HG03378 (cell line): ENCODE data around the gene LHB.

Experiments used
- ATAC-seq: cut with Tn5 transposase; IDR thresholded peaks from one replicate; pipeline ENCODE4 v1.9.1; 2021; ENCODE audit warnings: mild to moderate bottlenecking, moderate library complexity; ENCODE audit not compliant: unreplicated experiment

The LHB gene

GRCh38 chr19:48986211-48986610 is 30.7 kb downstream of the LHB start:
- no peak for ATAC-seq

DNA sequence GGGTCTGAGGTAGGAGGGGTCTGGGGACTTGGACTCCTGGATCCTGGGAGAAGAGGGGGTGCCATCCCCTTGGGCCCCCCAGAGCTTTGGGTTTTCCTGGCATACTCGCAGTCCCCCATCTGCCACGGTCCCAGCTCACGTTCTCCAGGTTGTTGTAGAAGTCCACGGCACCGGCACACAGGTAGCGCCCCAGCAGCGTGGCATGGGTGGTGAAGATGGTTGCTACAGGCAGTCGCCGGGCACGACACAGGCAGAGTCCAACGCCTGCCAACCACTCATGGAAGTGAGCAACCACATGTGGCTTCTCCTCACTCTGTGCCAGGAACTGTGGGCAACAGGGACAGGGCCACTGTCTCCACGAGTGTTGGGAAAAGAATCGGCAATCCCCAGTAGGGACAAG is 31.2 kb downstream of the LHB start:
- no peak for ATAC-seq

DNA sequence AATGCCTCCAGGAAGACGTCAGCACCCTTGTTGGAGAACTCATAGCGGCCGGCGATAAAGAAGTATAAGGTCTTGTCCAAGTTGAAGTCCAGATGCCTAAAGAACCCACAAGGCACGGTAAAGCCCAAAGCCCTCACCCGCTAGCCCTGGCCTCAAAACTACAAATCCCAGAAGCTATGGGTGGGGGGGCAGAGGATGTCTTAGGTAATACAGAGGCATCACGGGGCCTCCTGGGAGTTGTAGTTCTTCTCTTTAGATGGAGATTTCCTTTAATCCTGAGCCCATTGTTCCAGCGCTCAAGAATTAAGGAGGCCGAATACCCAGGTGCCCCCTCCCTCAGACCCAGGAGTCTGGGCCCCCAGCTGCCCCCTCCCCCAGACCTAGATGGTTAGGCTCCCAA is 34.6 kb downstream of the LHB start:
- ATAC-seq, result no peak

- ATAC-seq, result no peak
These were observed 39.8 kb downstream of the LHB start for GRCh38 chr19:48977061-48977460.

- ATAC-seq, result no peak
These were observed 40.7 kb downstream of the LHB start for GRCh38 chr19:48975947-48976847.

GRCh38 chr19:48970923-48971395 is 45.9 kb downstream of the LHB start:
- ATAC-seq, result no peak

GRCh38 chr19:48970139-48970766 is 46.6 kb downstream of the LHB start:
- no peak for ATAC-seq

DNA sequence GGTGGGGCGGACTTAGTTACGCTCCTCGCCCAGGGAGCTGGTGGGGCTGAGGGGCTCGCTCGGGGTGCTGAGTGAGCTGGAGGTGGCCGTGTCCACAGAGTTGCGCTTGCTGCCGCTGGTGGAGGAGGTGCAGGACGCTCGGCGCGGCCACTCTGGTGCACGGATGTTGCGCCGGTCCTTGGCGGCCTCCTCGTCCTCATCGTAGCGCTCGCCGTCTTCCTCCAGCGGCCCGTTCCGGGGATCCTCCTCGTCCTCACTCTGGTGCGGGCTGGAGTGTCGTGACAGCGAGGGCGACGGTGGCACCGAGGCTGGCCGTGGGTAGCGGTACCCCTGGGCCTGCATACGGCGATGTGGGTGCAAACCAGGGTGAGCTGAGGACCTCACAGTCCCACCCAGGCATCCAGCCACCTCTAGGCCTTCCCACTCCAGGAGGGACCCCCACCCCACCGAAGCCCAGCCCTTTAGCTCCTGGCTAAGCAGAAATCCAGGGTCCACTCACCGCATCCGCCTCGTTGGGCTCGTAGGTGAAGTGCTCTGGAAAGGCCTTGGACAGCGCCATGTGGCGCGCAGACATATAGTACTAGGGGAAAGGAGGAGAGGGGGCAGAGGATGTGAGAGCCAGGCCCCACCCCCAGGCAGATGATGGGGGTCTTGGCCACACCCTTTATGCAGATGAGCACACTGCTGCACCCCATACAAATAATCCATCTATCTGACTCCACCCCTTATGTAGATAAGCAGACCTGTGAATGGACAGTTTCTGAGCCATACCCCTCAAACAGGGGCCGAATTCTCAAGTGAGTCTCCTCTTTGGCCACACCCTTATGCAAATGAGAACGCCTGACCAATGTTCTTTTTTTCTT is 47.4 kb downstream of the LHB start:
- no peak for ATAC-seq

DNA sequence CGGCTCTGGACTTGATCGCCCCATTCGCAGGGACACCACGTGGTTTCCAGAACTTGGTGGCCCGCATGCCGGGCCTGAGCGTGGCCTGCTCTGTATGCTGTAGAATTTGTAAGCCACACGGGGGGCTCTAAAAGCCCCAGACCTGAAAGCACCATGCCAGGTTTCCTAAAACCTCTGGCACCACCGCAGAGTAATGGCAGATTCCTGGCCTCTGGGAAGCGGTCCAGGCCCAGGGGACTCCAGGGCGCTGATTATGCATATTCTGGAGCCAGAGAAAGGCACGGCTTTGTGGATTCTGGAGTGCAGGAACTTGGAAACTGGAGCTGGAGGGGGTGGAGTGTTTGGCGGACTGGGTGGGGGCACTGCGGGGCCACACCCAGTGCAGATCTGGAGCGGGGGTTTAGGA is 48.1 kb downstream of the LHB start:
- ATAC-seq, result no peak

DNA sequence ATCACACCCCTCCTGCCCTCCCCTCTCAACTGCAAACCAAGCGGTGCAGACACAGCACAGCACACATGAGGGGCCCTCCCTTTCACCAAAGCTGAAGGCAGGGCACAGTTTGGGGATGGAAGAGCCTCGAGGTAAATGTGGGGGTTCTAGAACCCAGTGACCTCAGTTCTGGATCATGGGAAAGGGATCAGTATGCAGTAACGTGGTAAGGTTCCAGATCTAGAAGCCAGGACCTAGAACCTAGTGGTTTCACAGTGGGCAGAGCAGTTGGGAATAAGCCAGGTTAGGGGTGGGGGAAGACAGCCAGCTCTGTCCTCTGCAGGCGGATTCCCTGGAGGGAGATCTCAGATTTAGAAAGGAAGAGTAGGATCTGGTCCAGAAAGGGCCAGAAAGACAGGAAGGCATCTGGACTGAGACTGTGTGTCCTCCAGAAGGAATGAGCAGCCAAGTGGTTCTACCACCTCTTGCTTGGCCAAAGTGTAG is 48.7 kb downstream of the LHB start:
- no peak for ATAC-seq

DNA sequence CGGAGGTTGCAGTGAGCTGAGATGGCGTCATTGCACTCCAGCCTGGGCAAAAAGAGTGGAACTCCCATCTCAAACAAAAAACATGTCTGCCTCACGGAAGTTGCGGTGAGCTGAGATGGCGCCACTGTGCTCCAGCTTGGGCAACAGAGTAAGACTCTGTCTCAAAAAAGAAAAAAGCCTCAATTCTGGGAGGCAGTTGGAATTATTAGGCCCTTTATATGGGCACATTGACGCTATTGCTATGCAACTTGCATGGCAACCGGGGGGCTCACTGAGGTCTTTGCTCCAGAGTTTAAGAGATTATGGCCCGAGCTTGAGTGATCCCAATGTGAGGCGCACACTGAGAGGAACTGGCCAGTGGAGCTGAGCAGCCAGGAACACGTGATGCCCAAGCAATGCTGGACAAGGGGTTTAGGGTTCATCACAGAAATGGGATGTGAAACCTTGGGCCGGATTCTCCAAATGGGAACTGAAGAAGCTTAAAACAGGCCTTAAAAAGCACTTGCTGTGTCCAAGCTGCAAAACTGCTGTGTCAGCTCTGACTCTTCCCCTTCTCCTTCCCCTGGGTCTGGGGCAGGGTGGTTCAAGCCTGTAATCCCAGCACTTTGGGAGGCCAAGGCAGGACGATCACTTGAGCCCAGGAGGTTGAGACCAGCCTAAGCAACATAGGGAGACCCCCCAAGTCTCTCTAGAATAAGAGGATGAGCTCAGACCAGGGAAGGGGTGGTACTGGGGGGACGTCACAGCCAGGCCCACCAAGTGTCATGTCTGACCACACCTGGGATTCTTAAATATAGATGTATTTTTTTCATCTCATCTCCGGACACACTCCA is 49.3 kb downstream of the LHB start:
- no peak for ATAC-seq

DNA sequence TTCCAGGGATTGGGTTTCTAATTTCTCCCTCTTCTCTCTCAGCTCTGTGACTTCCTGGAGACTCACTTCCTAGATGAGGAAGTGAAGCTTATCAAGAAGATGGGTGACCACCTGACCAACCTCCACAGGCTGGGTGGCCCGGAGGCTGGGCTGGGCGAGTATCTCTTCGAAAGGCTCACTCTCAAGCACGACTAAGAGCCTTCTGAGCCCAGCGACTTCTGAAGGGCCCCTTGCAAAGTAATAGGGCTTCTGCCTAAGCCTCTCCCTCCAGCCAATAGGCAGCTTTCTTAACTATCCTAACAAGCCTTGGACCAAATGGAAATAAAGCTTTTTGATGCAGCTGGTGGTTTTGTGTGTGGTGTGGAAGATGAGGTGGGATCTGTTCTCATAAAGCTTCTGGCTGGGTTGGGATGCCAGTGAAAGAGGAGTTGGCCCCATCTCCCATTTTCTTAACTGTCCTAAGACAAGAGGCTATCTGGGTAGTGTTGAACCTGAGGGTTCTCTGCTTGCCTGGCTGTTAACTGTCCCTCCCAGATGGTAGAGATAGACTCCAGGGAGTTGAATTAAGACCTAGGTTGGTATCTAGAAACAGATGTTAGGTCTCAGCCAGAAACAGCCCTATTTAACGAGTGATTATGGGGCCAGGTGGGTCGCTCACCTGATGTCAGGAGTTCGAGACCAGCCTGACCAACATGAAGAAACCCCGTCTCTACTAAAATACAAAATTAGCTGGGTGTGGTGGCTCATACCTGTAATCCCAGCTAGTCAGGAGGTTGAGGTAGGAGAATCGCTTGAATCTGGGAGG is 50.1 kb downstream of the LHB start:
- ATAC-seq, result no peak
